AG04449 (cell line): Measurements from ENCODE around the gene MOCOS.
A peak's percentile ranks its signal among the peaks of the same experiment; 100 is the strongest.

ENCODE experiments used
- CTCF ChIA-PET: fragments of 350-600 bp; formaldehyde crosslinking; extraction: SDS; loops from one replicate; lab custom pipeline; 2021; ENCODE audit warnings: antibody characterized with exemption; lab: Yijun Ruan, JAX
- POLR2A ChIA-PET: fragments of 400-600, 350-600 bp; formaldehyde crosslinking; extraction: SDS; loops from one replicate; lab custom pipeline; 2020; ENCODE audit warnings: antibody characterized with exemption, inconsistent platforms; lab: Yijun Ruan, JAX
- DNase-seq: peaks from one replicate; pipeline ENCODE4 v3.0.0-alpha.2; 2010; ENCODE audit warnings: low read depth, low spot score
- H3K4me3 ChIP-seq: 2 replicates; pipeline ENCODE4 v1.5.1; 2011; ENCODE audit warnings: low read depth, mild to moderate bottlenecking, control low read depth, low read length
- CTCF ChIP-seq: IDR thresholded peaks from one replicate; pipeline ENCODE4 v1.5.1; 2011; ENCODE audit warnings: mild to moderate bottlenecking, moderate library complexity, low read length, control low read depth, inconsistent platforms; ENCODE audit not compliant: insufficient read depth; ENCODE audit errors: missing control alignments

Gene MOCOS

GRCh38 chr18:36308711-36309435 is 121.6 kb downstream of the MOCOS start:
- ChIA-PET CTCF (interaction anchor here (1.0 to 2.1 kb wide), 3 partner anchors 10 to 29 kb away, joined by 3 to 7 read pairs (median 5); partner anchors contain the start of gene FHOD3), POLR2A (interaction anchor here (1.1 to 1.3 kb wide), 2 partner anchors 11 to 12 kb away, joined by 3 to 9 read pairs; partner anchors contain the start of gene FHOD3)
- DNase-seq: no peak
- no peak for TF ChIP-seq CTCF
- peak overlapping the region; percentile 16 for H3K4me3 ChIP-seq

GRCh38 chr18:36309436-36310391 is 122.4 kb downstream of the MOCOS start:
- peak overlapping the region; percentile 16 for H3K4me3 ChIP-seq
- TF ChIP-seq CTCF: no peak
- POLR2A ChIA-PET: interaction anchor here (1.1 to 1.3 kb wide), 2 partner anchors 11 to 12 kb away, joined by 3 to 9 read pairs; partner anchors contain the start of gene FHOD3
- peak; percentile 93 for DNase-seq
- CTCF ChIA-PET: interaction anchor here (1.0 to 2.1 kb wide), 3 partner anchors 11 to 28 kb away, joined by 3 to 7 read pairs (median 5); partner anchors contain the start of gene FHOD3

GRCh38 chr18:36311026-36311570 is 123.8 kb downstream of the MOCOS start:
- ChIA-PET CTCF (no interaction called here), POLR2A (no interaction called here)
- TF ChIP-seq CTCF: no peak
- no peak overlapping the region for H3K4me3 ChIP-seq
- no peak for DNase-seq

- no peak overlapping the region for H3K4me3 ChIP-seq
- ChIA-PET CTCF (no interaction called here), POLR2A (interaction anchor here (0.6 kb wide), 1 partner anchor 127 kb away, joined by 3 read pairs; no protein-coding TSS in a partner anchor)
- no peak for DNase-seq
- no peak for TF ChIP-seq CTCF
Measured at GRCh38 chr18:36312806-36313395, 125.6 kb downstream of the MOCOS start.

- TF ChIP-seq CTCF: no peak
- ChIA-PET POLR2A (no interaction called here), CTCF (interaction anchor here (1.0 to 1.1 kb wide), 2 partner anchors 10 to 496 kb away, joined by 4 read pairs; no protein-coding TSS in a partner anchor)
- DNase-seq: no peak
- no peak overlapping the region for H3K4me3 ChIP-seq
Measured at GRCh38 chr18:36314098-36314497, 126.8 kb downstream of the MOCOS start.
